Measurements from ENCODE around the gene HNRNPM.

The HNRNPM gene

DNA sequence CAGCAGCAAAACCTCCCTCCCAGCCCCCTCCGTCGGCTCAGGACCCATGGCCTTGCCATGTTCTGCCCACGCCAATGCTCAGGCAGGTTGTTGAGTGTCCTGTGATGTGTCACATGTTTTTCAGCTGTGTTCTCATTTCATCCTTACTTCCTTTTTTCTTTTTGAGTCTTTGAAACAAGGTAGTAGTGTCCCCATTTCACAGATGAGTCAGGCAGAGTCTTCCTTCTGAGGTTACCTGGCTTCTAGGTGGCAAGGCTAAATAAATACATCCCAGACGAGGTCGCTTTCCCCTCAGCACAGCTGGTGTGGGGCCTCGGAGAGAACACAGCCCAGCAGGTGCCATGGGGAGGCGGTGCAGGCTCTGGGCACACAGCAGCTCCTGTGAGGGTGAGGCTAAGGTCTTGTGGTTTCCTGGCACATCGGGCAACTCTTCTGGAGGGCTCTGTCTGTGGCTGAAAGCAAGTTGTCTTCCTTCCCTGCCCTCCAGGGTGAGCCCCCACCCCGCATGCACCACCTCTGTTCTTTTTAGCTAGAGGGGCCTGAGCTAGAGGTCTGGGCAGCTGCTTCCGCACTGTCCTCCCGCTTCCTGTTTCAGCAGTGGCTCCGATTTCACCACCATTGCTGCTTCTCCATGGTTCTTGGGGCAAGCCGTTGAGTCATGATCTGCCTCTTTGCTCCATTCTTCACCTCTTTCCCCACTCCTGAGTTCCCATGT, 42.5 kb downstream of the HNRNPM start:
- DNase-seq, result no peak

DNA sequence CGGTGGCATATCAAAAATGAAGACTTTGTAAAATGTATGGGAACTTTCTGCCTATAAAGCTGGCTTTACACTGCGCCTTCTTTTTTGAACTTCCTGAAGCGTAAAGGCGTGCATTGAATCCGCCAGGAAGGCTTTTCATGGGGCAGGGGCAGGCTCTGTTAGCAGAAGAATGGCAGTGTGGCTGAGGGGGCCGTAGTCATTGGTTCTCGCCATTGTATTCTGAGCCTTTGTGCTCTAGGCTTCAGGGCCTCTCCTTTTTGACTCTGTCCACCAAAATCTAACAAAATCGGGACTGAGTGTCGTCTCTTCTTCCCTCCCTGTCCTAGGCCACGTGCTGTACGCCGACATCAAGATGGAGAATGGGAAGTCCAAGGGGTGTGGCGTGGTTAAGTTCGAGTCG, 43.6 kb downstream of the HNRNPM start:
- DNase-seq, result no peak

DNA sequence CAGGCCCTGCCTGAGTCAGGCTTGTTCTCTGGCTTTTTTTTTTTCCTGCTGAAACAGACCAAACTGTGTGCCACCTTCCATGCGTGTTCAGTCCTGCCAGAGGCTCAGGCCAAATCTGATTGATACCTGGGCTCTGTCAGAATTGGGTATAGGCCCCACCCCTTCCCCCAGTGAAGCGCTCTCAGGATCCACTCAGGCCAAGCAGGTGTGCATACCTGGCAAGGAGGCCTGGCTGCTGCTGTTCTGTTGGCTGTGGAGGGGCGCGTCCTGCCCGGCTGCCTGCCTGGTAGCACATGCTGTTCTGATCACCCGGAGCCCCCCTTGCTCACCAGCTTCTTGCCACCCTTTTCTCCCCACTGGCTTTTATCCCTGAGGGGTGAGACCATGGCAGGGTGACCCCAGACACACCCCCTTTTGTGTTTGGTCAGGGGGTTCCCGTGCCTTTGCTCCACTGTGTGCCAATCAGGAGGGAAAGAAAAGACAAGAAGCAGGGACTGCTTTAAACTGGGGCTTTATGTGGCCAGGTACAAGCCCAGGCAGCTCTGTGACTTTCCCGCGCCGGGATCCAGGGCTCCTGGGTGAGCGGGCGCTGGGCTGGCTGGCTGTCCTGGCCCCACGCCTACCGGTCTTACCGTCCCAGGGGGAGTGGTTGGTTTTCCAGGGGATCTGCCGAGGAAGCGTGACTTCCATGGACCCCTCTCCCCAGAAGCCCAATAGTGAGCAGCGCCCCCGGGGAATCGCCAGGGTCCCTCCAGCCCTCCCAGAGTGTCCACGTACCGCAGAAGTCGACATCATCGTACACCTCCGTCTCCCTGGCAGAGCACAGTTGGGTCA, 45.0 kb downstream of the HNRNPM start:
- DNase-seq, result no peak

- DNase-seq, result no peak
Observed at GRCh38 chr19:8490395-8490760, 45.6 kb downstream of the HNRNPM start.

GRCh38 chr19:8490873-8491272, 46.1 kb downstream of the HNRNPM start:
- no peak for DNase-seq

DNA sequence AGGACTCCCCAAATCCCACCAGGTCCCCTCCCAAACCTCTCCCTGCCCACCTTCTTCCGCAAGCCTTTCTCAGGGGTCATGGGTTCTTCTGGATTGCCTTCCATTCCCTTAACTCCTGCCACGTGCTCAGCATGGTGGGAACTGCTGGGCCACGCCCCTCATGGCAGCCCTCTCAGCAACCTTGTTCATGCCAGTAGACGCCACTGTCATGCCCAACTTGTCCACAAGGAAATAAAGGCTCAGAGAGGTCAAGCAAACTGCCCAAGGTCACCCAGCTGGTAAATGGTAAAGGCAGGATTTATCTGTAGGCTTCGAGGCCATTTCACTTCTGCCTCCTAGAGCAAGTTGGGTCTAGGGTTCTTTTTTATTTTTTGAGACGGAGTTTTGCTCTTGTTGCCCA, 46.8 kb downstream of the HNRNPM start:
- DNase-seq, result no peak

DNA sequence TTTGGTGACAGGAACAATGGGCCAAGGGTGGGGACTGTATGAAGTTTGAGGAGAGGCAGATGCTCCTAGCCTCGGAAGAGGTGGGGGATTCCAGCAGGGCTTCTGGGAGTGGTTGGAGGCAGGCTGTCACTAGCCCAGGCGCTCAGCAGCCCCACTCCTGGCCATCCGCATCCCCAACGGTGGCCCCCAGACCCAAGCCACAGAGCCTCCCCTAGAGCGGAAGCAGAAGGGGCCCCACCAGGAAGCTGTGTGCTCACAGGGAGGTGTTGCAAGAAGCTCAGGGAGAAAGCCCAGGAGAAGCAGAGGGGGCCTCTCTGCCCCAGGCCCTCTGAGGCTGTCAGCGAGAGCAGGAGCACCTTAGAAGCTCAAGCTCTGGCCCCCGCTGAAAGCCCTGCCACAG, 49.4 kb downstream of the HNRNPM start:
- DNase-seq, result no peak

DNA sequence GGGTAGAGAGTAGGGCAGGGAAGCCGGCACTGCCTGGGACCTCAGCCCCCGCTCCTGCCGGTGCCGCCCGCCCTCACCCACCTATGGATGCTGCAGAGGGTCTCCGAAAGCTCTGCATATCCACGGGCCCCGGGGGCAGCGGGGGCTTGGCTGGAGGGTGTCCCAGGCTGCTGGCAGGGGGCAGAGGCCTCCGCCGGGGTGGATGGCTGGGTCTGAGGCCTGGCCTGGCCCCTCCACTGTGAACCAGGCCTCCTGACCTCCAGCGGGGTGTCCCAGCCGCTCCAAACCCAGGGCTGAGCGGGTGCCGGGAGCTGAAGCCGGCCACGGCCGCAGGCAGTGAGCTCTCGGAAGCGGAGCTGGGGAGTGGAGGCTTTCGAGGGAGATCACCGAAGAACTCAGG, 53.5 kb downstream of the HNRNPM start:
- DNase-seq, result no peak

- no peak for DNase-seq
Observed at GRCh38 chr19:8499048-8499833, 54.5 kb downstream of the HNRNPM start.

DNA sequence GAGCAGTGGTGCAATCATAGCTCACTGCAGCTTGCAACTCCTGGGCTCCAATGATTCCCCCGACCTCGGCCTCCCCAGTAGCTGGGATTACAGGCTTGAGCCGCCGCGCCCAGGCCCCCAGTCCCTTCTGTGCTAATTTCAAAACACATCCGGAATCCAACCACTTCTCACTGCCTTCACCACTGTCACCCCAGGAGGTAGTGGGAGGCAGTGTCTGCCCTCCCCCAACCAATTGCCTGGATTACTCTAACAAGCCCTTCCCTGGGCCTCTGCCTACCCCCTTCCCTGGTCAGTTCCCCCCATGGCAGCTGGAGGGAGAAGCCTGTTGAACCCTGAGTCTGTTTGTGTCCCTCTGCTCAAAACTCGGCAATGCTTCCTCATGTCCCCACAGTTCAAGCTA, 55.4 kb downstream of the HNRNPM start:
- no peak for DNase-seq

DNA sequence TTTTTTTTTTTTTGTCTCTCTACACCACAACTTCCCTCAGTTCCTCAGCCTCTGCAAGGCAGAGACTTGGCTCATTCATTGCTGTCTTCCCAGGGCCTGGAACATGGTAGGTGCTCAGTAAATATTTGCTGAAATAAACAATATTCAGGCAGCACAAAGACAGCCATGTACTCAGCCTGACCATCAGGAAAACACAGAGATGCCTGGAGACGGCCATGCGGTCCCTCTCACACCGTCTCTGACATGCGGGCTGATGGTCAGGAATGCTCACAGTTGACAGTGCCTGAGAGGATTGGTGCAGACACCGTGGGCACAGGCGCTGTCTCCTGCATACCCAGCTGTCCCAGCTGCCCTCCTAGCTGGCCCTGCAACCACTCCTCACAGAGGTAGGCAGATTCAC, 56.7 kb downstream of the HNRNPM start:
- DNase-seq, result no peak

DNA sequence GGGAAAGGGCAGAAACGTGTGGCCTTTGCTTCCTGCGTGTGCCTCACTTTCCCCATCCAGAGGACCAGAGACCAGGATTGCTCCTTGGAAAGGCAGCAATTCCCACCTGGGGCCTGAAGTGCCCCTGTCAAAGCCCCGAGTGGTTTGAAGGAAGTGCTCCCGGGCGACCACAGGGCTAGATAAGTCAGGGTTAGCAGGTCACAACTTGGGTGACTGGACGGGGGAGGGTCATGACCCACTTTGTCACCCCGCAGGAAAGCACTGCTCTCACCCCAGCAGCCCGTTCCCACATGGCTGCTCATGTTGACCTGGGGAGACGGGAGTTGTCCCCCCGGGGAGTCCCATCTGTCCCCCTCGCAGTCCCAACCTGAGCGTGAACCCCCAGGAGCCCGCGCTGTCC, 57.2 kb downstream of the HNRNPM start:
- no peak for DNase-seq

DNA sequence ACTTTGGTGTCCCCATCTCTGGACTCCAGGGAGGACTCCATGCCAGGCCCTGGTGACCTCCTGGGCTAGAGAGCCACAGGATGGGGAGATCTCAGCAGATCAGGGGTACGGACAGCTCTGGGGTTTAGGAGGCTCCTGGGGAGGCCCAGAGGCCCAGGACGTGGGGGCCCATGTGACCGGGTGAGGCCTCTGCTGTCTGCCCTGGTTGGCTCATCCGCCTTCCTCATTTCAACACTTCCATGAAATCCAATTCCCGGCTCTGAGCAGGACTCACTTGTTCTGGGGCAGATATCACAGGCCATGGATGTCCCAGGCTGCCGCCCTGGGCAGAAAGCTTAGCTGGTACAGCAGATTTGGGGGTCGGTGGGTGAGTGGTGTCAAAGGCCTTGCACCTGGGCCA, 58.7 kb downstream of the HNRNPM start:
- no peak for DNase-seq

DNA sequence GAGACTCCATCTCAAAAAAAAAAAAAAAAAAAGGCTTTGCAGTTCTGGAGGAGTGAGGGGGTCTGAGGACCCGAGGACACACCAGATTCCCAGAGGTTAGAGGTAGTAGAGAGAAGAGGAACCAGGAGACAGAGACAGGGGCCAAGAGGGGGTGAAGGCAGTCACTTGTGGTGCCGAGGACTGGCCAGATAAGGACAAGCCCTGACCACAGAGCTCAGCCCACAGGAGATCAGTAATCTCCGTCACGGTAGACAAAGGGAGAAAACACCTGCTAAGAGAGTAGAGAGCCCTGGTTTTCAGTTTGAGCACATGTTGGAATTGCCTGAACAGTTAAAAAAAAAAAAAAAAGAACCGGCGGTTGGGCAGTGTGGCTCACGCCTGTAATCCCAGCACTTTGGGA, 59.4 kb downstream of the HNRNPM start:
- DNase-seq, result no peak

GRCh38 chr19:8504919-8505318, 60.1 kb downstream of the HNRNPM start:
- DNase-seq, result no peak

DNA sequence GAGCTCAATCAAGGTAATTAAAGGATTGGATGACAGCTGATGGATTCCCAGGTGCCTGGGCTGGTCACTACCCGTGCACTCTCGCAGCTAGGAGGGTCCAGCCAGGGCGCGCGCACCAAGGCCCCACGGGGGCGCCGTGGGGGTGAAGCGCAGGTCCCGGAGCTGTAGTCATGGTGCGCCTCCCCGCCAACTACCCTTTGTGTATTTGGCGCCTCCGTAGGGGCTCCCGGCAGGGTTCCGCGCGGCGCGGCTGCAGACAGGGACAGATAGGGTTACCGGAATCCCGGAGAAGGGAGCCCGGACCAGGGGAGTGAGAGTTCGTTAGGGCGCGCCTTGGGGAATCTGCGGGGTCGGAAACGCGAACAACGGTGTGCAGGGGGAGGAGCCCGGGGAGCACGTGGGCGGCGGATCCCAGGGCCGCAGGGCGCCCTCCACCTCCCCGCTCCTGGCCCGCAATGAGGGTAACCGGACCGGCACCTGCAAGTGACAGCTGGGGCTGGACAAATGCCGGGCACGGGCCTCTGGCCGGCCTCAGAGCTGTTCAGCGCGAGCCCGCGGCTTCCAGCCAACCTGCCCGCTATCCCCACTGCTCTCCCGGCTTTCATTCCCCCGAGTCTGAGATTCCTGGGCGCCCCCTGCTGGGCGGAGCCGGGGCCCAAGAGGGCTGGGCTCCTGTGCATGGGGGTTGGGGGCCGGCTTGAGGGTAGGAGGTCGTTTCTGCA, 61.1 kb downstream of the HNRNPM start:
- peak; percentile 34 to 70 for DNase-seq

- no peak for DNase-seq
Observed at GRCh38 chr19:8506402-8506957, 61.7 kb downstream of the HNRNPM start.

- no peak for DNase-seq
Observed at GRCh38 chr19:8510589-8511115, 65.9 kb downstream of the HNRNPM start.

DNA sequence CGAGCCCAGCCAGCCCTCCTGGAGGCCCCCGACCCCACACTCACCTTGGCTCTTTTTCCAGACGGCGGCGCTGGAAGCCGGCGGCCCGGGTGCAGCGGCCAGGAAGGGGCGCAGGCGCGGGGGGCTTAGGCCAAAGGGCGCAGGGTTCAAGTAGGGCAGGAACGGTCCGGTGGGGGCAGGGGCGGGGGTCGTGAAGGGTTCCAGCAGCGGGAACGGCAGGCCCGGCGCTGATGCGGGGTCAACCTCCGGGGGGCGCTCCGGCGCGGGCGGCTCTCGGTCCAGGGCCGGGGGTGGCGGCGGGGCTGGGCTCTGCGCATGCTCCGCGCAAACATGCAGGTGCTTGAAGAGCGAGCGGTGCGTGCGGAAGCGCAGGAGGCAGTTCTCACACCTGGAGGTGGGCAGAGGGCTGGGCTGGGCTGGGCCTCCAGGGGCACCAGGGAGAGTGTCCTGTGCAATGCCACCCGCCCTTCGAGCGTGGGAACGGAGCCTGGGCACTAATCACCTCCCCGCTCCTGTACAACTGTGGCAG, 66.9 kb downstream of the HNRNPM start:
- no peak for DNase-seq

- DNase-seq, result no peak
Observed at GRCh38 chr19:8512115-8512967, 67.6 kb downstream of the HNRNPM start.

DNA sequence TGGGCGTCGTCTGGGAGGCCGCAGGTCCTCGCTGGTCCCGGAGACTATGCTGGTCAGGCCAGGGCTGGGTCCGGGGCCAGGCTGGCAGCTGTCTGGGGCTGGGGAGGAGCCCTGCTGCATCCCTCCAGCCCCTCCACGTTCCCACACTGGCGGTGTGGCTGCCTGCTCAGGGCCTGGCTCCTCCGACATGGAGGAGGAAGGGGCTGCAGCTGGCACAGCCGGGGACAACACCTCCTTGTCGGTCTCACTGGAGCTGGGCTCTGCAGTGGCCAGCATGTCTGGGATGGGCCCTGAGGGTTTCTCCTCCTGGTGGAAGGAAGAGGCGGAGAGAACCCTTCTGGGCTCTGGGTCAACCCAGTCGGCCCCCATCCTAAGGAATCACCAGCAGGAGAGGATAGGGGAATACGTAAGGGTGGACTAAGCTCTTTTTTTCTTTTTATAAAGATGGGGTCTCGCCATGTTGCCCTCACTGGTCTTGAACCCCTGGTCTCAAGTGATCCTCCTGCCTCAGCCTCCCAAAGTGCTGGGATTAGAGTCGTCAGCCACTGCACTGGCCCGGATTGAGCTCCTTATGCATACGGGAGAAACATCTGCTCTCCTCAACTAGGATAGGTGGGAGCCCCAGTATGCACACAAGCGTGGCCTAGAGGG, 68.4 kb downstream of the HNRNPM start:
- no peak for DNase-seq

All from NCI-H1930 (cell line).